ENCODE data around the gene DOCK10.

The DOCK10 gene

GRCh38 chr2:224986477-224986876 is 55.8 kb downstream of the DOCK10 start:
- Mint-ChIP-seq H3K27ac (peak overlapping the region; percentile 92), H3K4me1 (ENCODE audit: low read depth) (peaks cover 95% of the 10 kb centered on the region), H3K9me3 (ENCODE audit: low read depth) (no peaks in the 10 kb centered on the region), H3K4me3 (peak overlapping the region; percentile 65), H3K36me3 (peaks cover 26% of the 10 kb centered on the region), H3K27me3 (no peaks in the 10 kb centered on the region)

GRCh38 chr2:224984637-224985036 is 57.6 kb downstream of the DOCK10 start:
- H3K36me3 Mint-ChIP-seq, result peaks cover 17% of the 10 kb centered on the region
- peak overlapping the region; percentile 92 for H3K27ac Mint-ChIP-seq
- H3K4me3 Mint-ChIP-seq, result peak overlapping the region; percentile 72

GRCh38 chr2:224983712-224984554 is 58.3 kb downstream of the DOCK10 start:
- Mint-ChIP-seq H3K9me3 (ENCODE audit: low read depth) (no peaks in the 10 kb centered on the region), H3K4me1 (ENCODE audit: low read depth) (peaks cover 85% of the 10 kb centered on the region), H3K27me3 (no peaks in the 10 kb centered on the region), H3K36me3 (peaks cover 14% of the 10 kb centered on the region), H3K27ac (peak overlapping the region; percentile 92), H3K4me3 (peak overlapping the region; percentile 72)

More at GRCh38 chr2:224984637-224985036, 57.6 kb downstream of the DOCK10 start:
- H3K9me3 Mint-ChIP-seq (ENCODE audit: low read depth), result no peaks in the 10 kb centered on the region
- H3K4me1 Mint-ChIP-seq (ENCODE audit: low read depth), result peaks cover 87% of the 10 kb centered on the region
- H3K27me3 Mint-ChIP-seq, result no peaks in the 10 kb centered on the region

GRCh38 chr2:224982910-224983711 is 59.2 kb downstream of the DOCK10 start:
- peak overlapping the region; percentile 92 for H3K27ac Mint-ChIP-seq
- peak overlapping the region; percentile 72 for H3K4me3 Mint-ChIP-seq
- H3K36me3 Mint-ChIP-seq, result peaks cover 13% of the 10 kb centered on the region
- no peaks in the 10 kb centered on the region for H3K27me3 Mint-ChIP-seq
- H3K4me1 Mint-ChIP-seq (ENCODE audit: low read depth), result peaks cover 81% of the 10 kb centered on the region
- H3K9me3 Mint-ChIP-seq (ENCODE audit: low read depth), result no peaks in the 10 kb centered on the region

GRCh38 chr2:224982226-224982625 is 60.0 kb downstream of the DOCK10 start:
- Mint-ChIP-seq H3K27ac (peak overlapping the region; percentile 92), H3K4me3 (no peak overlapping the region), H3K9me3 (ENCODE audit: low read depth) (no peaks in the 10 kb centered on the region), H3K27me3 (no peaks in the 10 kb centered on the region), H3K4me1 (ENCODE audit: low read depth) (peaks cover 79% of the 10 kb centered on the region), H3K36me3 (peaks cover 12% of the 10 kb centered on the region)

GRCh38 chr2:224976629-224977525 is 65.4 kb downstream of the DOCK10 start:
- Mint-ChIP-seq H3K27ac (peak overlapping the region; percentile 71), H3K9me3 (ENCODE audit: low read depth) (no peaks in the 10 kb centered on the region), H3K27me3 (no peaks in the 10 kb centered on the region), H3K4me3 (no peak overlapping the region), H3K4me1 (ENCODE audit: low read depth) (peaks cover 71% of the 10 kb centered on the region), H3K36me3 (peaks cover 13% of the 10 kb centered on the region)

- H3K27ac Mint-ChIP-seq, result peak overlapping the region; percentile 22
- no peak overlapping the region for H3K4me3 Mint-ChIP-seq
- H3K27me3 Mint-ChIP-seq, result no peaks in the 10 kb centered on the region
- peaks cover 71% of the 10 kb centered on the region for H3K4me1 Mint-ChIP-seq (ENCODE audit: low read depth)
- peaks cover 13% of the 10 kb centered on the region for H3K36me3 Mint-ChIP-seq
- no peaks in the 10 kb centered on the region for H3K9me3 Mint-ChIP-seq (ENCODE audit: low read depth)
These were observed 66.5 kb downstream of the DOCK10 start for GRCh38 chr2:224975761-224976160.

GRCh38 chr2:224973112-224974016 is 68.9 kb downstream of the DOCK10 start:
- H3K36me3 Mint-ChIP-seq, result peaks cover 5% of the 10 kb centered on the region
- H3K27ac Mint-ChIP-seq, result peak overlapping the region; percentile 81
- no peaks in the 10 kb centered on the region for H3K27me3 Mint-ChIP-seq
- H3K4me3 Mint-ChIP-seq, result peak overlapping the region; percentile 12
- no peaks in the 10 kb centered on the region for H3K9me3 Mint-ChIP-seq (ENCODE audit: low read depth)
- H3K4me1 Mint-ChIP-seq (ENCODE audit: low read depth), result peaks cover 83% of the 10 kb centered on the region

- Mint-ChIP-seq H3K9me3 (ENCODE audit: low read depth) (no peaks in the 10 kb centered on the region), H3K36me3 (peaks cover 5% of the 10 kb centered on the region), H3K27ac (peak overlapping the region; percentile 46), H3K4me1 (ENCODE audit: low read depth) (peaks cover 80% of the 10 kb centered on the region), H3K27me3 (no peaks in the 10 kb centered on the region), H3K4me3 (no peak overlapping the region)
These were observed 71.1 kb downstream of the DOCK10 start for GRCh38 chr2:224971214-224971613.

- peak overlapping the region; percentile 82 for H3K27ac Mint-ChIP-seq
- peak overlapping the region; percentile 60 for H3K4me3 Mint-ChIP-seq
- peaks cover 75% of the 10 kb centered on the region for H3K4me1 Mint-ChIP-seq (ENCODE audit: low read depth)
- no peaks in the 10 kb centered on the region for H3K9me3 Mint-ChIP-seq (ENCODE audit: low read depth)
- no peaks in the 10 kb centered on the region for H3K27me3 Mint-ChIP-seq
- peaks cover 5% of the 10 kb centered on the region for H3K36me3 Mint-ChIP-seq
These were observed 72.0 kb downstream of the DOCK10 start for GRCh38 chr2:224970311-224970710.

- H3K4me1 Mint-ChIP-seq (ENCODE audit: low read depth), result peaks cover 75% of the 10 kb centered on the region
- no peaks in the 10 kb centered on the region for H3K27me3 Mint-ChIP-seq
- no peaks in the 10 kb centered on the region for H3K9me3 Mint-ChIP-seq (ENCODE audit: low read depth)
- peak overlapping the region; percentile 60 for H3K4me3 Mint-ChIP-seq
- H3K36me3 Mint-ChIP-seq, result peaks cover 3% of the 10 kb centered on the region
- peak overlapping the region; percentile 82 for H3K27ac Mint-ChIP-seq
These were observed 72.5 kb downstream of the DOCK10 start for GRCh38 chr2:224969633-224970260.

GRCh38 chr2:224969095-224969494 is 73.2 kb downstream of the DOCK10 start:
- peak overlapping the region; percentile 82 for H3K27ac Mint-ChIP-seq
- H3K36me3 Mint-ChIP-seq, result peaks cover 4% of the 10 kb centered on the region
- peak overlapping the region; percentile 60 for H3K4me3 Mint-ChIP-seq
- peaks cover 78% of the 10 kb centered on the region for H3K4me1 Mint-ChIP-seq (ENCODE audit: low read depth)
- H3K27me3 Mint-ChIP-seq, result no peaks in the 10 kb centered on the region
- H3K9me3 Mint-ChIP-seq (ENCODE audit: low read depth), result no peaks in the 10 kb centered on the region

- Mint-ChIP-seq H3K9me3 (ENCODE audit: low read depth) (no peaks in the 10 kb centered on the region), H3K27me3 (no peaks in the 10 kb centered on the region), H3K4me3 (no peak overlapping the region), H3K36me3 (peaks cover 4% of the 10 kb centered on the region), H3K4me1 (ENCODE audit: low read depth) (peaks cover 75% of the 10 kb centered on the region), H3K27ac (peak overlapping the region; percentile 79)
These were observed 74.2 kb downstream of the DOCK10 start for GRCh38 chr2:224968051-224968450.

Measured in activated naive CD8-positive, alpha-beta T cell (primary cell).